Omental fat pad (tissue), 4 donors: ENCODE data around the gene C10orf90. TPM values are rescaled to one million over a fixed set of nuclear protein-coding genes. Genes with fewer than 3 reads are reported as not detected.

Source experiments
- ATAC-seq: fragments of 150-250 bp; one replicate; pipeline ENCODE4 v1.9.1; 2016; ENCODE audit warnings: mild to moderate bottlenecking, moderate library complexity; ENCODE audit not compliant: low FRiP score
- DNase-seq: peaks from one replicate; pipeline ENCODE4 v3.0.0-alpha.2; 2019; ENCODE audit warnings: low spot score
- total RNA-seq, 4 donors: library from RNA; depleted of rRNA; stranded (reverse); fragments of >200 nt; gene quantifications; one replicate each; pipeline ENCODE4 v1.1.0, GENCODE V29; 2016
- TF ChIP-seq, protein P1 (sequence below), 3 donors: fragments of 450-650 bp; IDR thresholded peaks; one replicate each; pipeline ENCODE4 v1.5.1; 2016 to 2017; ENCODE audit warnings: antibody characterized with exemption in 3 of 3, mild to moderate bottlenecking in 3 of 3, moderate library complexity in 2 of 3

The C10orf90 gene
- total RNA-seq, 4 donors from 2014 or later, result 0.72 to 0.75 TPM; not detected in 2

DNA sequence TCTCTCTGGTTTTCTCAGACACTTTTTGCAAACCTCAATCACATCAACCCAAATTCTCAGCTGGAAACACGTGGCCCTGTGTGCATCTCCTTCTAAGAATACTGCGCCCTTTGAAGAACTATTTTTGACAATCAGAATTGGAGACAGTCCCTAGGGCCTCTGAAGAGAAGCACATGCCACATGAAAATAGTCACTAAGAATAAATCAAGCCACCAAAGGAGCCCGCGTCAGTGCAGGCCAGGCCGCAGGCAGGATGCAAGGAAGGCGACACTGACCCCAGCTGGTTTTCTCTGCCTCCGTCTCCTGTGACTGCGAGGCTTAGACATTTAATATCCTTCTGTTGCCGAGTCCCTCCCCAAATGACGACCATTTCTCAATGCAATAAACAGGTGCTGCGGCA lies 194.2 kb downstream of the C10orf90 start:
- TF ChIP-seq, protein P1, sequence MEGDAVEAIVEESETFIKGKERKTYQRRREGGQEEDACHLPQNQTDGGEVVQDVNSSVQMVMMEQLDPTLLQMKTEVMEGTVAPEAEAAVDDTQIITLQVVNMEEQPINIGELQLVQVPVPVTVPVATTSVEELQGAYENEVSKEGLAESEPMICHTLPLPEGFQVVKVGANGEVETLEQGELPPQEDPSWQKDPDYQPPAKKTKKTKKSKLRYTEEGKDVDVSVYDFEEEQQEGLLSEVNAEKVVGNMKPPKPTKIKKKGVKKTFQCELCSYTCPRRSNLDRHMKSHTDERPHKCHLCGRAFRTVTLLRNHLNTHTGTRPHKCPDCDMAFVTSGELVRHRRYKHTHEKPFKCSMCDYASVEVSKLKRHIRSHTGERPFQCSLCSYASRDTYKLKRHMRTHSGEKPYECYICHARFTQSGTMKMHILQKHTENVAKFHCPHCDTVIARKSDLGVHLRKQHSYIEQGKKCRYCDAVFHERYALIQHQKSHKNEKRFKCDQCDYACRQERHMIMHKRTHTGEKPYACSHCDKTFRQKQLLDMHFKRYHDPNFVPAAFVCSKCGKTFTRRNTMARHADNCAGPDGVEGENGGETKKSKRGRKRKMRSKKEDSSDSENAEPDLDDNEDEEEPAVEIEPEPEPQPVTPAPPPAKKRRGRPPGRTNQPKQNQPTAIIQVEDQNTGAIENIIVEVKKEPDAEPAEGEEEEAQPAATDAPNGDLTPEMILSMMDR (IDR thresholded peaks at IDR 0.05), result no peak
- DNase-seq (no peak), ATAC-seq (no peak)

DNA sequence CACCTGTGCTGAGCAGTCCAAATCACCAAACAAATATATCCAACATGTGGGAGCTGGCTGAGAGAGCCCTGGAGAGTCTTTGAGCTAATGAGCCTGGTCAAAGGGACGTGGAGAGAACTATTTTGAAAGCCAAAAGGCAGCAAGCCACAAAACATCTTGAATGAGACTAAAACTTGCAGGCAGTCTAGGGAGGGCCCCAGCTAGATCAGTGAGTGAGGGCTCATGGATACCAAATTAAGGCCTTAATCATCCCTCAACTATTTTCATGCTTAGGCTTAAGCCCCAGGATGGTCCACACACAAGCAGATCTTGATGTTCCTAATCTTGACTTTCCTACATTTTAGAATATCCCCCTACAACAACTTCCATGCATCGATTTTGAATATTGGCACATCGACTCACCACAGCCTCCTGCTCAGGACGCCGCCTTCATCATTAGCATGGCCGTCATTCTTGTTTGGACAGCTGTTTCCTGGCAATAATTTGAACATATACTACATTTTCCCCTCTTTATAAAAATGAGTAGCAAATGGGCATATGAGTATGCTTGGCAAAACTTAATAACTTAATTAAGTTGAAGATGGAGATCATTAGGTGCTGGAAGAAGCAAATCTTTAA lies 195.3 kb downstream of the C10orf90 start:
- DNase-seq (no peak), ATAC-seq (no peak)
- TF ChIP-seq, protein P1 (IDR thresholded peaks at IDR 0.05), result no peak

DNA sequence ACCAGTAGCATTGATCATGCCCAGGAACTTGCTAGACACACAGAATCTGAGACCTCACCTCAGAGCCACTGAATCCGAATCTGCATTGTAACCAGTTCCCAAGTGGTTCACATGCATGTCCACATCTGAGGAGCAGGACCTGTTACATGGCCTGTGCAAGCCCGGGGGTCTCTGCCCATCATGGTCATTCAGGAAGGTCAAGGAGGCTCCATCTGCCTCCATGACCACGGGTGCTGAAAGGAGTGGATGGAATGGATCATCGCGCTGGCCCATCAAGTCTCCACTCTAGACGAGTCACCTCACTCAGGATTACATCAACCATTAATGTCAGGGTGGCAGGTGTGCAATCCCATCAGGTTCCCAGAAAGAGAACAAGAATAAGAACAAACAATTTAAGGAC lies 196.5 kb downstream of the C10orf90 start:
- TF ChIP-seq, protein P1 (IDR thresholded peaks at IDR 0.05), result no peak
- ATAC-seq (no peak), DNase-seq (no peak)

DNA sequence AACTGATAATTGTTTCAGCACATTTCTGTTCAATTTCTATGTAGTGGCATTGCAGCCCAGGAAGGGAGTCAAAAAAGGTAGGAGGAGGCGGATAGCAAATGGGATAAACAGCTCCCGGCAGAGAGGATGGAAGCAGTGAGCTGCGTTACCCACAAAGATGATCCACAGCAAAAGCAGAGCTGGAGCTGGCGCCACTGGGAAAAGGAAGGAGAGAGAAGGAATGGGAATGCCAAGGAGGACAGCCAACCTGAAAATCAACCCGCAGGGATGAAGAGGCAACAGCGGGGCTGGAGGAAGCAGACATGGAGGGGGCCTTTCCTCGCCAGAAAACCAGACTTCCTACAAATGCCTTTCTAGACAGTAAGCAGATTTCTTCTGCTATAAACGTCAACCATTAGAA lies 199.5 kb downstream of the C10orf90 start:
- ATAC-seq (no peak), DNase-seq (no peak)
- TF ChIP-seq, protein P1 (IDR thresholded peaks at IDR 0.05), result no peak

DNA sequence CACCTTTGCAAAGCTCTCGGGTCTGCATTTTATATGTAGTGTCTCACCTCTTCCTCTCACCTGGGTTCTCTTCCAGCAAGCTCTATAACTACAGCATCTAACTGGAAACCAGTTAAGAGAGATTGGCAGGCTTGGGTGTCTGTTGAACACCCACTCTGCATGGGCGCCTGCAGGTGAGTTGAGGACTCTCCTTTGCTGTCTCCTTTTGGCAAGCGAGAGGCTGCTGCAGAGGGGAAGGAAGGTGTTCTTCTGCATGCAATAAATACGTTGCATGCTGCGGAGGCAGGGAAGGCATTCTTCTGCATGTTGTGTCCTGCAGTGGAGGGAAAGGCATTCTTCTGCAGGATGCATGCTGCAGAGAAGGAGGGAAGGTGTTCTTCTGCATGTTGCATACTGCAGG lies 200.8 kb downstream of the C10orf90 start:
- TF ChIP-seq, protein P1 (IDR thresholded peaks at IDR 0.05), result no peak
- DNase-seq, result no peak
- no peak for ATAC-seq

DNA sequence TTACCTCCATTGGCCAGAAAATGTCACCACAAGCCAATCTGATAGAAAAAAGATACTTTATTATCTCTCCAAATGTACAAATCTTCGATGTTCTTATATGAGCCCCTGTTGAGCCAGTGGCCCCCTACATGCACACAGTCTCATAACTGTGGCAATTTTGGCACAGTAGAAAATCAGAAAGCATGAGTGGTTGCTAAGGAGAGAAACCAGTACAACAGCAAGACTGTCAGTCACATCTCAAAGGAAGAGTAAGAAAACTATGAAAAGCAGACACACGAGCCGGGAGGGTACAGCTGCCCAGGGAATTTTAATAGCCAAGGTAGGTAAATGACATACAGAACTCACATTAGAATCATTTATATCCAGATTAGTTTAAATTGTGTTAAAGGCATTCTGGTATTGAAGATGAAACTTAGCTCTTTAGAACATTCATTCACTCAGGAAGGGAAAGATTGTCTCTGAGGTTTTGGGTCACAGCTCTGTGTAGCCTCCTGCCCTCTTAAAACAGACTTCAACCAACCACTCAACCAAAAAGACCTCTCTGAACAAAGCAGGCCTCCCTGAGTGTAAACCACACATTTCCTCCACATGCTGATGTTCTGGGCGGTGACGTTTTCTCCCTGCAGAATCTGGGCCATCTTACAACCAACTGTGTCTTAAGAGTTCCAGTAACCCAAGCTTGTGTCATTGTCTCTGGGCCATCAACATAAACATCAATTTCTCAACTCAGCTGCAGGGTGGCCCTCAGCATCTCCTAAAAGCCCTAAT lies 201.4 kb downstream of the C10orf90 start:
- ATAC-seq (no peak), DNase-seq (no peak)
- TF ChIP-seq, protein P1 (IDR thresholded peaks at IDR 0.05), result no peak

DNA sequence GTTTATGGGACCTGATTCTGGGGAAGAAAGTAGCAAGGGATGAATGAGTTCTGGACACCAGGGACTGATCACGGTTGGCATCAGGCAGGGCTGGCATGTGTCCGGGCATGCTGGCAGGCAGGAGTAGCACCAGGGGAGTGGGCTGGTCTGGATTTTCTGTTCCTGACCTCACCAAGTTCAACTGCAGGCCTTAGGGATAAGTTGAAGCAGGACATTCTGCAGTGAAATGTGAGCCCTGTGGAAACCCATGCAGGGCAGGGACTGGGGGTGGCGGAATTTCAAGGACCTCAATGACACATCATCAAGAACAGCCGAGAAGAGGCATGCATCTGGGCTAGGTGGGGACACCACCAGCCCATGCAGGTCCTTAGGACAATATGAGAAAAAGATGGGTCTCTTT lies 202.0 kb downstream of the C10orf90 start:
- DNase-seq, result no peak
- TF ChIP-seq, protein P1 (IDR thresholded peaks at IDR 0.05), result no peak
- no peak for ATAC-seq
